GM19193 (cell line): Measurements from ENCODE around the gene PDGFB.
A peak's percentile ranks its signal among the peaks of the same experiment; 100 is the strongest.

Source experiments
- POLR2A ChIP-seq: IDR thresholded peaks from 4 replicates; pipeline ENCODE4 v1.6.1; 2011; ENCODE audit not compliant: insufficient read depth, insufficient read length; ENCODE audit errors: extremely low read depth

Gene PDGFB

GRCh38 chr22:39244496-39245129, at the start of gene PDGFB:
TSS of gene PDGFB (minus strand) at chr22:39244982. CDS start at chr22:39243963, 1,019 bp downstream.
- TF ChIP-seq POLR2A, result peak; percentile 46

DNA sequence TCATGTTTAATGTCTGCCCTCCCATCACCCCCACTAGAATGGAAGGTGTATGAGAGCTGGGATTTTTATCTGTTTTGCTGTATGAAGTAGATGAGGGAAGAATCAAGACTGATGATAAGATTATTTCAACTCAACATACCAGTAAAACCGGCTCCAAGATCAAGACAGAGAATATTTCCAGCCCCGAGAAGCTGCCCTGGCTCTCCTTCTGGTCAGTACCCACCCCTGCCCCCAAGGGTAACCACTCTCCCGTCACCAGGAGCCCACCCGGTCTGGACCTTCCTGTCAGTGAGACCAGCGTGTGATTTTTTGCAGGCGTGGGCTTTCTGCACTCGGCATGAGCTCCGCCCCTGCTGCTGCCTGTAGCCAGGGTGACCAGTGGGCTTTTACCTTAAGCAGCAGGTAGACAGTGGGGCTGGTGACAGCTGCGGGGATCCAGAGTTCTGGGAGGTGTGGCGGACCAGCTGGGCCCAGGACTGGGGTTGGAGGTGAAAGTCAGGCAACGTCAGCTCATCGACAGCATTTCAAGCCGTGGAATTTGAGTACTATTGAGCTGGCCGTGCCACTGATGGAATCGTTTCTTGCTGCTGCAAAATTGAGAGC, 49.1 kb upstream of the PDGFB start:
- TF ChIP-seq POLR2A, result no peak

DNA sequence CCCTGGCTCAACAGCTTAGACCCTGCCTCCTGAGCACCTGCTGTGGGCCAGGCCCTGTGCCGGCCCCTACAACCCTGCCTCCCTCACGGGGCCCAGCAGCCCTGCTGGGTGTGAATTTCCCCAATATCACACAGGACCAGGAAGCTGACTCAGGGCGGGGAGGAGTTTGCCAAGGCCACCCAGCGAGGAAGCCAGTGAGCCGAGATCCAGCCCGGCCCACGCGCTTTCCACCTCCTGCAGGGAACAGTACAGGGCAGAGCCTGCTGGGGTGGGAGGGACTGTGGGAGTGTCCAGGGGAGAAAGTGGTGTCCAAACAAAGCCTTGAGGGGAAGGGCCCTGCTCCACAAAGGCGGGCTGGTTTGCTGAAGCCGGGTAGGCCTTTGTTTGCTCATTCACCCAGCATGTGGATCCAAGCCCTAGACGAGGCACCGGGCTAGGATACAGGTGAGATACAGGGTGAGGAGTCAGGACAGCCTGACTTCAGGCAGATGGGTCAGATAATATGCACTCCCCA, 47.8 kb upstream of the PDGFB start:
- TF ChIP-seq POLR2A, result peak; percentile 46

DNA sequence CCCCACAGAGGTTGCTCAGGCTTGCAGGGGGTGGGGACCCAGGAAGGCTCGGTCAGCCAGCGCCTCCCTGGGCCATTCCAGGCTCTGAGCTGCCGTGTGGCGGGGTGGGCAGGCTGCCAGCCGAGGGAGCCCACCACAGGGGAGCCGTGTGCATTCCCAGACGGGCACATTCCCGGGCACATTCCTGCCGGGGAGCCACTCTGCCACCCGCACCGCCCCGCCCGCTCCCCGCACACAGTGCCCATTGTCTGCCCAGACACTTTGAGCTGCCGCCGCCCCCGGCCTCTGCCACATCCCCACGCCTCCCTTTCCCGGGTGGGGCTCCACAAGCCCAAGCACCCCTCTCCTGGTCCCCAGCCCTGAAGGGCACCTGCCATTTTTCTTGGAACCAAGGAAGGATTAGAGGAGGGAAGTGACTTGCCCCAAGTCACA, 47.3 kb upstream of the PDGFB start:
- no peak for TF ChIP-seq POLR2A

- TF ChIP-seq POLR2A, result no peak
Measured at GRCh38 chr22:39291523-39291922, 46.7 kb upstream of the PDGFB start.

DNA sequence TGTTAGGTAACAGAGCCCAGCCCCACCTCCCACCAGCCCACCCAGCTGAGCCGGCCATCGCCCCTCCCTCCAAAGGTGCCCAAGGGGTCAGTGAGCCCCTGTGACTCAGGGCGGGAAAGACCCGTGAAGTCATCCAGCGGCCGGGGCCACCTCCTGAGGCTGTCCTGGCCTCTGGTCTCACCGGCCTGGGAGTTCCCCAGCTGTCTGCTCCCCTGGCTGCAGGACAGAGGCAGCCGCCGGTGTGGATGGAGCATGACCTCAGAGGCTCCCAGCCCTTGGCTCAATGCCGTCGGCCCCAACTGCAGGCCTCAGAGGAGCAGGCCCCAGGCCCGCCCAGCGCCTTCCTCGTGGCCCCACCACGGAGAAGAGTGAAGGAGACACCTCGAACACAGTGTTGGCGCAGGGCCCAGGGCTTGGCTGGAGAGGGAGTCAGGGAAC, 46.0 kb upstream of the PDGFB start:
- TF ChIP-seq POLR2A, result no peak

DNA sequence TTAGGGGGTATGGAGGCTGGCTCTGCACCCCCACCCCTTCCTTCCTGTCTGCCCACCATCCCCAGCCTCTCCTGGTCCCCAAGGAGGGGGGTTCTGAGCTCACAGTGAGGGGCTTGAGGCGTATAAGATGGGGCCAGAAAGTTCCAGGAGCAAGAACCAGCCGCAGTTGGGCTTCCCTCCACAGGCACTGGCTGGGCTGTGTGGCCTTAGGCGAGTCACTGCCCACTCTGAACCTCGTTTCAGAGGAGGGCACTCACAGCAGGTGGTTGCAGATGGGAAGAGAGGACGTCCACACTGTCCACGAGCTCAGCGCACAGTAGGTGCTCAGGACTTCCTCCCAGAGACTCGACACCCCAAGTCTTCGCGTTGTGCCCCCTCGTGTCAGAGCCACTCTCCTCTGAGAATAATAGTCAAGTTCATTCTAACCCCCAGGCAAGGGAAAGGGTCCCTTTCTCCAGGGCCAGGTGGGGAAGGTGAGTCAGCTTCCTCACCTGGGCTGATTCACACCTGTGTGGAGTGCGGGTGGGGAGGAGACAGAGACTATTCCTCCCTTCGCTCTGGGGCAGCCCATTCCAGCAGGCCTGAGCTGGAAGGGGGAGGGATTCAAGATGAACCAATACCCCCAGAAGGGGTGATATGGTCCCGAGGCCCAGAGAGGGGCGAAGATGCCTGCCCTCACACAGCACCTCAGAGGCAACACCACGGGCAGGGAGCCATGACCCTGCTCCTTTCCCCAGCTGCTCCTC, 45.4 kb upstream of the PDGFB start:
- TF ChIP-seq POLR2A, result no peak

GRCh38 chr22:39289533-39289932, 44.8 kb upstream of the PDGFB start:
- TF ChIP-seq POLR2A, result no peak

- no peak for TF ChIP-seq POLR2A
Measured at GRCh38 chr22:39288135-39288898, 43.5 kb upstream of the PDGFB start.

DNA sequence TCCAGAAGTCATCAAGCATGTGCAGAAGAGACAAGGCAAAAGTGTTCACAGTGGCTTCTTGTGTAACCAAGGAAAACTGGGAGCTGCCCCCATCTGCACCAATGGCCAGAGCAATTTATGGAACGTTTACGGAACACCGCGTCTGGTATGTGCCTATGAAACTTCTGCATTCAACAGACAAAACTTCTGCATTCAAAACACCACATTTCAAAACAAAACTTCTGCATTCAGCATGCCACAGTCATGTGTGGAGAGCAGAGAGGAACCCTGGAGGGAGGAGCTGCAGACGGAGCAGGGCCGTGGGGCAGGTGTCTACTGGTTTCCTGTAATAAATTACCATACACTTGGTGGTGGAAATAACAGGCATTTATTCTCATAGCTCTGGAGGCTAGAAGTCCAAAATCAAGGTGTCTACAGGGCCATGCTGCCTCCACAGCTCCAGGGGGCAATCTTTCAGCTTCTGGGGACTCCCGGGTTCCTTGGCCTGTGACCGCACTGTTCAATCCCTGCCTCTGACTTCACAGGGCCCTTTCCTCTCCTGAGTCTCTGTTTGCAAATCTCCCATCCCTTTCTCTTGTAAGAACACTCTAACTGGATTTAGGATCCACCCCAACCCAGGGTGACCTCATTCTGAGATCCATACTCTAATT, 42.4 kb upstream of the PDGFB start:
- TF ChIP-seq POLR2A, result no peak

DNA sequence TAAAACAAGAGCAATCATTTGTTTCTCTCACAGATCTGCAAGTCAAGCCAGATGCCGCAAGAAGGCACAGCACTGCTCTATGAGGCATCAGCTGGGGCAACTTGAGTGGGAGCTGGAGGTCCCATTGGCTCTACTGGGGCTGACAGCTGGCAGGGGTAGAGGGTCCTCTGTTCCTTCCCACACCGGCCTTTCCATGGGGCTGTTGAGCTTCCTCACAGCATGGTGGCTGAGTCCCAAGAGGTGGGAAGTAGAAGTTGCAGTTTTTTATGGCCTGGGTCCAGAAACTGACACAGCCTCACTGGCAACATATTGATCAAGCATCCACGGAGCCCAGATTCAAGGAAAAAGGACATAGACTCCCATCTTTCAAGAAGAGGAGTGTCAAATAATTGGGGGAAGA, 40.2 kb upstream of the PDGFB start:
- TF ChIP-seq POLR2A, result no peak

DNA sequence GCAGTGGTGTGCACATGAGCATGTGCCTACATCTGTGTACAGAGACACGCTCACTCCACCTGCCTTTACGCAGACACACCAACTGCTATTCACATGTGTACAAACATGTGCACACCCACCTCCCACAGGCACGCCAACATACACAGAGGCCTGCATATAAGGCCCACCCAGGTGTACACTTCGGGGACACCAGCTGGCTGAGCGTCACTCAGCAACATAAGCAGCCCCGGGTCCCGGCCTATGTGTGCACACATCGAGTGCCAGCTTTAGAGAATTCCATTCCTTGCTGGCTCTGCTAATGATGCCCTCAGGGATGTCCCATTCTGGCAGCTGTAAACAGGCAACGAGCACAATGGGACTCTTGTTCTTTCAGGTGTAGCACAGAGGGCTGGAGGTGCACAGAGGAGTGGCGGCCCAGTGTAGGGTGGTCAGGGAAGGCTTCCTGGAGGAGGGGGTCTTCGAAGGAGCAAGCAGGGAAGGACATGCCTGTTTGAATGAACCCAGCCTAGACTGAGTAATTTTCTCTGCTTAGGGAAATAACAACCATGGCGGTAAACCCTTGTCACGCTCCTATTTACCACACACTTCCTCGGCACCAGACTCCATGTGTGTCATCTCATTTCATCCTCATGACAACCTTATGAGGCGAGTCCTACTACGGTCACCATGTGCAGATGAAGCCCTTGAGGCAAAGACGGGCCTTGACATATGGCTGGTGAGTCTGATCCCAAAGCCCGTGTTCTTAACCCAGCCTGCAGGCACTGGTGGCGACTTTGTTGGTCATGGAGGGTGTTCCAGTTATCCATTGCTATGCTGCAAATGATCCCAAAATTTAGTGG, 39.6 kb upstream of the PDGFB start:
- TF ChIP-seq POLR2A, result no peak

DNA sequence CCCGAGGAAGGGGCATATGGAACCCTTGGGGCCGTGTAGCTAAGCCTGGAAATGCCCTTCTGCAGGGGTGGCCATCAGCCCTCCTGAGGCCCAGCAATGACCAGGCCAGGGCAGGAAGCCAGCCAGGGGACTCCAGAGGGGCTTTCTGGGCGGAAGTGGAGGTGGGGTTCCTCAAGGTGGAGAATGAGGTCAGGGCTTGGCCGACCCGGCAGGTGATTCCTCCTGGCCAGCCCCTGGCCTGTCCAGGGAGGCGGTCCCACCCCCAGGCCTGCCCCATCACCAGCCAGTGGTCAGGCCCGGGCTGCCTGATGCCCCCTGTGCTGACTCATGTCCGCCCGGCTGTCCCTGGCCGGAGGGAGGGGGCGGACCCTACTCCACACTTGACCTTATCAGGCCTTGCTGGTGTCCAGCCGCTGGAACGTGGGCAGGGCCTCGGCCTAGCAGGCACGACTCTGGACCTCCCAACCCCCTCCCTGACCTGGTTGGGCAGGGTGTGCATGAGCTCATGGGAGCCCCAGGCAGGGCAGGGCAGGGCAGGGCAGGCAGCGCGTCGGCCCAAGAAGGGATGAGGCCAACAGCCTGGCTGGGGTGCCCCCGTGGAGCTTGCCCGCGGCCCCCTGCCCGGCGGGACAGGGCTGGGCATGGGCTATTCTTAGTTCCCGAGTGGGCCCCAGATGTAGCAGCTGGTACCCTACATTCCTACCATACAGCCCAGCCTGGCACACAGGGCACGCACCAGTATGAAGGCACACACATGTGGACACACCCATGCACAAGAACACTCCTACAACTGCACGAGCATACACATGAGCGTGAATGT, 38.8 kb upstream of the PDGFB start:
- no peak for TF ChIP-seq POLR2A
